PC-3 (cell line): Measurements from ENCODE around the gene MRPS11. TPM values are rescaled to one million over a fixed set of nuclear protein-coding genes. Genes with fewer than 3 reads are reported as not detected.

Source experiments
- ATAC-seq: fragments of 200-7000 bp; cut with Tn5 transposase; 2 replicates; pipeline ENCODE4 v1.9.1; 2020; ENCODE audit warnings: mild to moderate bottlenecking, moderate library complexity
- BruUV-seq: library from RNA; stranded (reverse); fragments of 400-500 nt; replicated peaks from 2 replicates; lab custom pipeline; 2021; lab: Mats Ljungman, UMichigan
- CTCF ChIA-PET: fragments of 300-600 bp; sonication (Branson Sonifier 250); formaldehyde crosslinking; loops from one replicate; lab custom pipeline; 2022; ENCODE audit warnings: antibody characterized with exemption; lab: Charles Lee
- POLR2A ChIA-PET: fragments of 300-600 bp; sonication (Branson Sonifier 250); formaldehyde crosslinking; loops from one replicate; lab custom pipeline; 2022; ENCODE audit warnings: antibody characterized with exemption; ENCODE audit not compliant: unreplicated experiment; lab: Charles Lee
- DNase-seq: peaks from one replicate; pipeline ENCODE4 v3.0.0-alpha.2; 2015
- H2AFZ ChIP-seq: fragments of 300-600 bp; sonication (generic); 2 replicates; pipeline ENCODE4 v1.6.0; 2016; ENCODE audit warnings: antibody characterized with exemption, low read length
- H3F3A ChIP-seq: fragments of 300-600 bp; sonication (generic); one replicate; pipeline ENCODE4 v1.6.0; 2017; ENCODE audit warnings: antibody characterized with exemption, low read length, control low read depth, mild to moderate bottlenecking; ENCODE audit not compliant: unreplicated experiment
- H3K27ac ChIP-seq: fragments of 300-600 bp; sonication (generic); 2 replicates; pipeline ENCODE4 v1.5.1; 2016; ENCODE audit warnings: mild to moderate bottlenecking, low read length
- H3K27me3 ChIP-seq: fragments of 300-600 bp; sonication (generic); 2 replicates; pipeline ENCODE4 v1.6.1; 2016; ENCODE audit warnings: low read length, mixed read lengths
- H3K36me3 ChIP-seq: fragments of 300-600 bp; sonication (generic); 2 replicates; pipeline ENCODE4 v1.6.1; 2016; ENCODE audit warnings: low read depth, mixed run types, low read length, mixed read lengths
- H3K4me1 ChIP-seq: fragments of 300-600 bp; sonication (generic); 2 replicates; pipeline ENCODE4 v1.5.1; 2016; ENCODE audit warnings: low read length; ENCODE audit not compliant: insufficient read depth
- H3K4me2 ChIP-seq: fragments of 300-600 bp; sonication (generic); 2 replicates; pipeline ENCODE4 v1.6.0; 2016; ENCODE audit warnings: low read length
- H3K4me3 ChIP-seq: fragments of 300-600 bp; sonication (generic); 2 replicates; pipeline ENCODE4 v1.5.1; 2016; ENCODE audit warnings: mild to moderate bottlenecking, low read length, mixed read lengths
- H3K79me2 ChIP-seq: fragments of 300-600 bp; sonication (generic); 2 replicates; pipeline ENCODE4 v1.6.1; 2017; ENCODE audit warnings: low read length, mixed read lengths
- H3K9ac ChIP-seq: fragments of 300-600 bp; sonication (generic); 2 replicates; pipeline ENCODE4 v1.6.0; 2016; ENCODE audit warnings: mild to moderate bottlenecking, low read length
- H3K9me2 ChIP-seq: fragments of 300-600 bp; sonication (generic); replicated peaks from 2 replicates; pipeline ENCODE4 v1.6.1; 2016; ENCODE audit warnings: mixed run types, low read length, mixed read lengths
- H3K9me3 ChIP-seq: fragments of 300-600 bp; sonication (generic); 2 replicates; pipeline ENCODE4 v1.6.1; 2016; ENCODE audit warnings: low read length, mixed read lengths
- H4K20me1 ChIP-seq: fragments of 300-600 bp; sonication (generic); 2 replicates; pipeline ENCODE4 v1.6.1; 2016; ENCODE audit warnings: low read length, mixed read lengths
- CTCF ChIP-seq: fragments of 300-600 bp; sonication (generic); conservative IDR thresholded peaks from 2 replicates; pipeline ENCODE4 v1.5.1; 2017; ENCODE audit warnings: antibody characterized with exemption, low read depth, mild to moderate bottlenecking, low read length
- EZH2 ChIP-seq: fragments of 300-600 bp; sonication (generic); IDR thresholded peaks from one replicate; pipeline ENCODE4 v1.6.1; 2017; ENCODE audit warnings: antibody characterized with exemption, mild to moderate bottlenecking, low read length; ENCODE audit not compliant: unreplicated experiment
- EZH2phosphoT487 ChIP-seq: fragments of 300-600 bp; sonication (generic); IDR thresholded peaks from 2 replicates; pipeline ENCODE4 v1.6.1; 2018; ENCODE audit warnings: mild to moderate bottlenecking, antibody characterized with exemption, low read length, borderline replicate concordance
- intact Hi-C: fragments of 100-400 bp; cut with micrococcal nuclease; formaldehyde crosslinking; loops from 2 replicates; pipeline ENCODE4 v1.9.0; 2023
- total RNA-seq: library from RNA; depleted of rRNA; stranded (reverse); fragments of >200 nt; gene quantifications from 2 replicates; pipeline ENCODE4 v1.2.3, GENCODE V29; 2014

The MRPS11 gene
- total RNA-seq, 1 experiment from 2014 or later = 92.7 TPM

DNA sequence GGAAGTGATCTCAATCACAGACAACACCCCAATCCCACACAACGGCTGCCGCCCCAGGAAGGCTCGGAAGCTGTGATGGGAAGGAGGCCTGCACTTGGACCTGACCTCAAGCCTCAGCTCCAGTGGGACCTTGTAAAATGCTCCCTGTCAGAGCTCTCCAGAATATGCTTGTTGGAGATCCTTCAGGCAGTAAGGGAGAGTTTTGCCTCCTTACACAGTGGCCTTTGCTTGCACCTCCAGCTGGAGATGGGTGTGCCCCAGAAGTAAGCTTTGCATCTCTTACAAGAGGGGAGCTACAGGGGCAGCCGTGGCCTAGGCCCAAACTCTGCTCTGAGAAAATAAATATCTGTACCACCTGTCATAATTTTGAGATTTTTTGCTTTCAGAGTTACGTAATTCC is 10.4 kb downstream of the MRPS11 start:
- no peaks in the 10 kb centered on the region for H4K20me1 ChIP-seq
- H3K9me3 ChIP-seq = no peaks in the 10 kb centered on the region
- no peak overlapping the region for H3K4me3 ChIP-seq
- ATAC-seq (no peak), DNase-seq (no peak)
- TF ChIP-seq EZH2phosphoT487 (no peak), EZH2 (no peak), CTCF (no peak)
- ChIA-PET CTCF (no interaction called here), POLR2A (no interaction called here)
- H3K27ac ChIP-seq = no peak overlapping the region
- no peaks in the 10 kb centered on the region for H3K9me2 ChIP-seq
- intact Hi-C loops = no loop called here
- H3K4me2 ChIP-seq = no peak overlapping the region
- no peaks in the 10 kb centered on the region for H3F3A ChIP-seq
- H3K9ac ChIP-seq = no peak overlapping the region
- peaks cover 26% of the 10 kb centered on the region for H3K36me3 ChIP-seq
- no peak overlapping the region for H2AFZ ChIP-seq
- no peaks in the 10 kb centered on the region for H3K79me2 ChIP-seq
- no TSS peak for BruUV-seq
- no peaks in the 10 kb centered on the region for H3K4me1 ChIP-seq
- H3K27me3 ChIP-seq = no peaks in the 10 kb centered on the region

DNA sequence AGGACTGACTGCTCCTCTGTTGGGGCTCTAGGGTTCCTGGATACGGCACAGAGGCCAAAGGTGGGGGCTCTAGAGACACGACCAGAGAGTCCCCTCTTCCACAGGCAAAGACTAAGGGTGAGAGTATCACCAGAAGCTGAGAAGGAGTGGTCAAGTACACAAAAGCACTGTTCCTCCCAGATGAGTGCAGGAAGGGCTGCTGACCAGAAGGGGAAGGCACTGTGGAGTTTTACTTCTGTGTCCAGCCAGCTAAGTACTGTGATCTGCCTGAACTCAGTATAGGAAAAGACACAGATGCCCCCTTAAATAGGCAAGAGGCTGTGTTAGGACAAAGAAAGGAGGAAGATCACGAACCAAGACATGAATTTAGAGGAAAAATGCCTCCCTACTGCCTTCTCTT is 11.7 kb downstream of the MRPS11 start:
- Histone ChIP-seq H3K27me3 (no peaks in the 10 kb centered on the region), H3K4me1 (no peaks in the 10 kb centered on the region), H3K9me2 (no peaks in the 10 kb centered on the region), H3K4me3 (no peak overlapping the region), H3K36me3 (peaks cover 22% of the 10 kb centered on the region), H3K9ac (no peak overlapping the region), H3K4me2 (no peak overlapping the region), H3K9me3 (no peaks in the 10 kb centered on the region), H3F3A (no peaks in the 10 kb centered on the region), H3K27ac (no peak overlapping the region), H4K20me1 (no peaks in the 10 kb centered on the region), H2AFZ (no peak overlapping the region), H3K79me2 (no peaks in the 10 kb centered on the region)
- ChIA-PET CTCF (interaction anchor here (0.6 kb wide), 1 partner anchor 437 kb away, joined by 12 read pairs; no protein-coding TSS in a partner anchor), POLR2A (no interaction called here)
- ATAC-seq (no peak), DNase-seq (no peak)
- intact Hi-C loops = no loop called here
- BruUV-seq = no TSS peak
- no peak for TF ChIP-seq EZH2
- TF ChIP-seq CTCF = 0 out of 2 replicates have a peak, but pooled peaks have one; percentile 10

DNA sequence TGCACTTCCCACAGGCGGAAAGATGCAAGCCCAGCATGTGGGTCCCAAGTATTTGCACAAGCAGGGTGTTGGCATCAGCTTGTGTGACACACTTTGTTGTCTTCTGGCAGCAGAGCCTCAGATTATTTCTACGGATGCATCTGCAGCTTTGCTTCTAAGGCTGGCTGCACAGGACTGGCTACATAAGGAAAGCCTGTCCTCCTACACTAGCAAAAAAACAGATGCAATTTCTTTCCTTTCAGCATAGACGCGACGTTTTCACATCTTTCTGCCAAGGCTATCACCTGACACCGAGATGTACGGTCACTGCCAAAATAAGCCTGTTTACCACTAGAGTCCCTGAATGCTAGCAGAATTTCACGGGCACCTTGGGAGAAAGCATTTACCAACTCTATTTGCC is 13.5 kb downstream of the MRPS11 start:
- CTCF ChIA-PET = no interaction called here
- Histone ChIP-seq H3K4me2 (no peak overlapping the region), H4K20me1 (no peaks in the 10 kb centered on the region), H3K9ac (no peak overlapping the region), H2AFZ (no peak overlapping the region), H3K4me3 (no peak overlapping the region), H3K36me3 (peaks cover 19% of the 10 kb centered on the region), H3K4me1 (no peaks in the 10 kb centered on the region), H3K9me2 (no peaks in the 10 kb centered on the region), H3K27ac (no peak overlapping the region), H3F3A (no peaks in the 10 kb centered on the region), H3K9me3 (no peaks in the 10 kb centered on the region), H3K79me2 (no peaks in the 10 kb centered on the region), H3K27me3 (no peaks in the 10 kb centered on the region)
- DNase-seq (no peak), ATAC-seq (no peak)
- TF ChIP-seq EZH2phosphoT487 (no peak), EZH2 (no peak), CTCF (no peak)
- BruUV-seq = no TSS peak
- intact Hi-C loops = no loop called here
- POLR2A ChIA-PET = no interaction called here
